Measurements from ENCODE around the gene FLNA. TPM values are rescaled to one million over a fixed set of nuclear protein-coding genes. Genes with fewer than 3 reads are reported as not detected.

Gene FLNA
- total and polyA plus RNA-seq, 9 of the 15 experiments (the other 6 are each of a cell fraction or from before 2014, with no cell fraction given), result 6.2 to 735 (median 135) TPM

- TF ChIP-seq TEAD1 (CRISPR knock-in tag; IDR thresholded peaks at IDR 0.05) (no peak), HLTF (IDR thresholded peaks at IDR 0.05) (no peak), TRIM25 (IDR thresholded peaks at IDR 0.05; ENCODE audit: borderline replicate concordance) (no peak), ZNF655 (CRISPR knock-in tag; IDR thresholded peaks at IDR 0.05) (no peak), FOXO4 (CRISPR knock-in tag; IDR thresholded peaks at IDR 0.05) (no peak), BMI1 (IDR thresholded peaks at IDR 0.05; ENCODE audit: low read length) (no peak), MEIS2 (IDR thresholded peaks at IDR 0.05; ENCODE audit: partially characterized antibody) (no peak), EGR1 (conservative IDR thresholded peaks at IDR 0.05) (peak; percentile 76), SMAD1 (IDR thresholded peaks at IDR 0.05; ENCODE audit: low read depth, low read length, partially characterized antibody) (no peak), ZNF707 (CRISPR knock-in tag; conservative IDR thresholded peaks at IDR 0.05) (no peak), ZNF766 (CRISPR knock-in tag; conservative IDR thresholded peaks at IDR 0.05) (0 out of 2 replicates have a peak, but pooled peaks have one; percentile 38), SRSF3 (IDR thresholded peaks at IDR 0.05; ENCODE audit: insufficient read depth, low read length) (no peak), E4F1 (CRISPR knock-in tag; IDR thresholded peaks at IDR 0.05; ENCODE audit: borderline replicate concordance) (no peak), POLR3A (IDR thresholded peaks at IDR 0.05; ENCODE audit: borderline replicate concordance, extremely low read depth, insufficient read depth, insufficient read length) (no peak), ZNF316 (IDR thresholded peaks at IDR 0.05) (peak; percentile 50; the same call in 1 of the 2 replicates), ZBTB17 (CRISPR knock-in tag; IDR thresholded peaks at IDR 0.05) (no peak), ZNF780A (CRISPR knock-in tag; IDR thresholded peaks at IDR 0.05) (no peak), CREB5 (CRISPR knock-in tag; IDR thresholded peaks at IDR 0.05) (no peak), NR2C2 (CRISPR knock-in tag; IDR thresholded peaks at IDR 0.05) (no peak), NR2C2 (tag; IDR thresholded peaks at IDR 0.05) (no peak)
These were observed 4.8 kb downstream of the FLNA start (continued) for GRCh38 chrX:154369449-154370299.
